ENCODE results near the gene CCDC43.

DNA sequence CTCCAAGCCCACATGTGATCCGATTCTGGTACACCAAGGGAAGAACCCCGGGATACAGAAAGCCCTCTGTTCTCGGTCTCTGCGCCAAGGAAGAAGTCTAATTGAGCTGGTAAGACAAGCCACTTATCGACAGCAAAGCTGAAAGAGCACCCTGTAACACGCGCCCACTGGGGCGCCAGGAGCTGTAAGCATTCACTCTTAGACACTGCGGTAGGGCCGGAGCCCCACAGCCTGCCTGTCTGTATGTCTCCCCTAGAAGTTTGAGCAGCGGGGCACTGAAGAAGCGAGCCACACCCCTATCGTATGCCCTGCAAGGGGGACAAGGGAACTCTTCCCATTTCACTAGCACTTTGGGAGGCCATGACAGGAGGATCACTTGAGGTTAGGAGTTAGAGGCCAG is 60.3 kb downstream of the CCDC43 start:
- TF ChIP-seq, protein P1, sequence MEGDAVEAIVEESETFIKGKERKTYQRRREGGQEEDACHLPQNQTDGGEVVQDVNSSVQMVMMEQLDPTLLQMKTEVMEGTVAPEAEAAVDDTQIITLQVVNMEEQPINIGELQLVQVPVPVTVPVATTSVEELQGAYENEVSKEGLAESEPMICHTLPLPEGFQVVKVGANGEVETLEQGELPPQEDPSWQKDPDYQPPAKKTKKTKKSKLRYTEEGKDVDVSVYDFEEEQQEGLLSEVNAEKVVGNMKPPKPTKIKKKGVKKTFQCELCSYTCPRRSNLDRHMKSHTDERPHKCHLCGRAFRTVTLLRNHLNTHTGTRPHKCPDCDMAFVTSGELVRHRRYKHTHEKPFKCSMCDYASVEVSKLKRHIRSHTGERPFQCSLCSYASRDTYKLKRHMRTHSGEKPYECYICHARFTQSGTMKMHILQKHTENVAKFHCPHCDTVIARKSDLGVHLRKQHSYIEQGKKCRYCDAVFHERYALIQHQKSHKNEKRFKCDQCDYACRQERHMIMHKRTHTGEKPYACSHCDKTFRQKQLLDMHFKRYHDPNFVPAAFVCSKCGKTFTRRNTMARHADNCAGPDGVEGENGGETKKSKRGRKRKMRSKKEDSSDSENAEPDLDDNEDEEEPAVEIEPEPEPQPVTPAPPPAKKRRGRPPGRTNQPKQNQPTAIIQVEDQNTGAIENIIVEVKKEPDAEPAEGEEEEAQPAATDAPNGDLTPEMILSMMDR (IDR thresholded peaks at IDR 0.05) = no peak
- TF ChIP-seq POLR2A (IDR thresholded peaks at IDR 0.05) = no peak
